Liver (tissue), 9 donors: ENCODE data around the gene APOA1. TPM values are rescaled to one million over a fixed set of nuclear protein-coding genes. Genes with fewer than 3 reads are reported as not detected.

Experiments
- DNase-seq: peaks from one replicate; pipeline ENCODE4 v3.0.0-alpha.2; 2017; ENCODE audit warnings: low spot score
- H3K27ac ChIP-seq, 2 donors: one replicate each; pipeline ENCODE4 v1.7.0; 2013; ENCODE audit warnings: inconsistent platforms in 2 of 2, low read length in 2 of 2, control low read depth in 1 of 2, low read depth in 1 of 2, mild to moderate bottlenecking in 1 of 2
- H3K27me3 ChIP-seq, 4 donors: one replicate each; pipeline versions ENCODE4 v1.6.1 to v1.7.0; 2013; ENCODE audit warnings: low read length in 3 of 4, inconsistent platforms in 1 of 4, mild to moderate bottlenecking in 1 of 4, moderate library complexity in 1 of 4; ENCODE audit not compliant: control insufficient read depth in 4 of 4, insufficient read depth in 4 of 4
- H3K36me3 ChIP-seq, 4 donors: one replicate each; pipeline versions ENCODE4 v1.6.1 to v1.7.0; 2013; ENCODE audit warnings: low read length in 3 of 4, mild to moderate bottlenecking in 3 of 4, low read depth in 1 of 4, moderate library complexity in 1 of 4; ENCODE audit not compliant: control insufficient read depth in 4 of 4, insufficient read depth in 3 of 4
- H3K4me1 ChIP-seq, 4 donors: one replicate each; pipeline versions ENCODE4 v1.6.1 to v1.7.0; 2013; ENCODE audit warnings: low read length in 3 of 4, mild to moderate bottlenecking in 3 of 4, moderate library complexity in 1 of 4; ENCODE audit not compliant: control insufficient read depth in 4 of 4, insufficient read depth in 4 of 4
- H3K4me3 ChIP-seq, 3 donors: one replicate each; pipeline versions ENCODE4 v1.6.1 to v1.7.0; 2013; ENCODE audit warnings: low read length in 3 of 3, control low read depth in 1 of 3, low read depth in 1 of 3, mild to moderate bottlenecking in 1 of 3
- H3K9ac ChIP-seq, 2 donors: one replicate each; pipeline ENCODE4 v1.7.0; 2013; ENCODE audit warnings: low read length in 2 of 2, mild to moderate bottlenecking in 2 of 2, moderate library complexity in 2 of 2, control low read depth in 1 of 2, low read depth in 1 of 2
- H3K9me3 ChIP-seq, 4 donors: one replicate each; pipeline versions ENCODE4 v1.6.1 to v1.7.0; 2013; ENCODE audit warnings: low read length in 3 of 4; ENCODE audit not compliant: control insufficient read depth in 4 of 4
- ATF3 ChIP-seq: IDR thresholded peaks from 2 replicates; pipeline ENCODE4 v1.6.1; 2016; ENCODE audit warnings: antibody characterized with exemption
- CTCF ChIP-seq: fragments of 150-350 bp; IDR thresholded peaks from 2 replicates; pipeline ENCODE4 v1.5.1; 2017; ENCODE audit warnings: improper control_type of control experiment, low read depth, low read length; ENCODE audit not compliant: missing input control
- EGR1 ChIP-seq, 2 donors: IDR thresholded peaks; 2 replicates each; pipeline ENCODE4 v1.6.1; 2016 to 2018; ENCODE audit warnings: antibody characterized with exemption in 2 of 2, low read depth in 2 of 2
- FOXA1 ChIP-seq: IDR thresholded peaks from 2 replicates; pipeline ENCODE4 v1.6.1; 2016; ENCODE audit warnings: antibody characterized with exemption
- FOXA2 ChIP-seq: IDR thresholded peaks from 2 replicates; pipeline ENCODE4 v1.6.1; 2016; ENCODE audit warnings: antibody characterized with exemption
- GABPA ChIP-seq, 2 donors: IDR thresholded peaks in 1 of 2; conservative IDR thresholded peaks in 1 of 2; 2 replicates each; pipeline ENCODE4 v1.6.1; 2016; ENCODE audit warnings: antibody characterized with exemption in 2 of 2, mild to moderate bottlenecking in 1 of 2, moderate library complexity in 1 of 2
- HNF4G ChIP-seq: IDR thresholded peaks from 2 replicates; pipeline ENCODE4 v1.6.1; 2016; ENCODE audit warnings: antibody characterized with exemption
- JUND ChIP-seq, 2 donors: IDR thresholded peaks; 2 replicates each; pipeline ENCODE4 v1.6.1; 2016; ENCODE audit warnings: antibody characterized with exemption in 2 of 2
- MAX ChIP-seq: IDR thresholded peaks from 2 replicates; pipeline ENCODE4 v1.6.1; 2016; ENCODE audit warnings: antibody characterized with exemption
- NR2F2 ChIP-seq: IDR thresholded peaks from 2 replicates; pipeline ENCODE4 v1.6.1; 2016; ENCODE audit warnings: antibody characterized with exemption
- RAD21 ChIP-seq, 2 donors: IDR thresholded peaks; 2 replicates each; pipeline ENCODE4 v1.6.1; 2016; ENCODE audit warnings: antibody characterized with exemption in 2 of 2, mild to moderate bottlenecking in 2 of 2
- REST ChIP-seq: IDR thresholded peaks from 2 replicates; pipeline ENCODE4 v1.6.1; 2016; ENCODE audit warnings: antibody characterized with exemption, mild to moderate bottlenecking
- RXRA ChIP-seq, 2 donors: IDR thresholded peaks; 2 replicates each; pipeline ENCODE4 v1.6.1; 2017 to 2018; ENCODE audit warnings: antibody characterized with exemption in 2 of 2, mild to moderate bottlenecking in 1 of 2
- SP1 ChIP-seq: IDR thresholded peaks from 2 replicates; pipeline ENCODE4 v1.6.1; 2018; ENCODE audit warnings: antibody characterized with exemption, mild to moderate bottlenecking
- TAF1 ChIP-seq: conservative IDR thresholded peaks from 2 replicates; pipeline ENCODE4 v1.6.1; 2016; ENCODE audit warnings: antibody characterized with exemption, mild to moderate bottlenecking
- YY1 ChIP-seq: IDR thresholded peaks from 2 replicates; pipeline ENCODE4 v1.6.1; 2016; ENCODE audit warnings: antibody characterized with exemption, mild to moderate bottlenecking
- WGBS: extraction: QIAGEN DNeasy Blood & Tissue Kit; methylation state at CpG from one replicate; pipeline ENCODE4 v1.1.7; 2013; 5-methylcytosine and 5-hydroxymethylcytosine counted together
- polyA plus RNA-seq, 2 donors: library from polyadenylated mRNA; stranded (reverse) in 1 of 2; unstranded in 1 of 2; fragments of 200-250 nt in 1 of 2; fragments of >200 nt in 1 of 2; fragmentation: Nextera tagmentation in 1 of 2; extraction: Ambion mirVana in 1 of 2; gene quantifications; one replicate each; pipeline versions ENCODE4 v1.2.1 to v1.2.3, GENCODE V29; 2013 to 2015
- total RNA-seq, 2 donors: library from RNA; depleted of rRNA; stranded (reverse); fragments of >200 nt; gene quantifications; one replicate each; pipeline ENCODE4 v1.2.3, GENCODE V29; 2014
- TF ChIP-seq, protein P1 (sequence below): IDR thresholded peaks from 2 replicates; pipeline ENCODE4 v1.6.1; 2016; ENCODE audit warnings: antibody characterized with exemption
- donor health status: healthy.
- donor health status: healthy.
- donor health status: healthy.
- donor health status: healthy.
- donor health status: healthy.

The APOA1 gene
- total and polyA plus RNA-seq, 4 donors: 4,271 to 17,093 (median 8,590) TPM

GRCh38 chr11:116831790-116832349 lies 5.6 kb downstream of the APOA1 start:
- WGBS: 39% methylated on average over 7 of the region's 7 CpGs
- H3K36me3 ChIP-seq: no peaks in the 10 kb centered on the region
- H3K9ac ChIP-seq: peak overlapping the region; percentile 50 to 98
- peak in 1 of 2 donors; percentile 14 for TF ChIP-seq JUND (IDR thresholded peaks at IDR 0.05)
- TF ChIP-seq REST: no peak
- peak in 1 of 2 donors; percentile 16 for TF ChIP-seq EGR1 (IDR thresholded peaks at IDR 0.05; ENCODE audit: low read depth in 2 of 2)
- TF ChIP-seq NR2F2: no peak
- H3K27ac ChIP-seq: peak overlapping the region; percentile 86 to 94
- no peak for DNase-seq
- H3K4me3 ChIP-seq: peak overlapping the region; percentile 27 to 47 (median 35)
- H3K9me3 ChIP-seq: no peaks in the 10 kb centered on the region
- no peaks in the 10 kb centered on the region for H3K27me3 ChIP-seq
- H3K4me1 ChIP-seq: peaks cover 15 to 81% (median 41%) of the 10 kb centered on the region in 4 donors

DNA sequence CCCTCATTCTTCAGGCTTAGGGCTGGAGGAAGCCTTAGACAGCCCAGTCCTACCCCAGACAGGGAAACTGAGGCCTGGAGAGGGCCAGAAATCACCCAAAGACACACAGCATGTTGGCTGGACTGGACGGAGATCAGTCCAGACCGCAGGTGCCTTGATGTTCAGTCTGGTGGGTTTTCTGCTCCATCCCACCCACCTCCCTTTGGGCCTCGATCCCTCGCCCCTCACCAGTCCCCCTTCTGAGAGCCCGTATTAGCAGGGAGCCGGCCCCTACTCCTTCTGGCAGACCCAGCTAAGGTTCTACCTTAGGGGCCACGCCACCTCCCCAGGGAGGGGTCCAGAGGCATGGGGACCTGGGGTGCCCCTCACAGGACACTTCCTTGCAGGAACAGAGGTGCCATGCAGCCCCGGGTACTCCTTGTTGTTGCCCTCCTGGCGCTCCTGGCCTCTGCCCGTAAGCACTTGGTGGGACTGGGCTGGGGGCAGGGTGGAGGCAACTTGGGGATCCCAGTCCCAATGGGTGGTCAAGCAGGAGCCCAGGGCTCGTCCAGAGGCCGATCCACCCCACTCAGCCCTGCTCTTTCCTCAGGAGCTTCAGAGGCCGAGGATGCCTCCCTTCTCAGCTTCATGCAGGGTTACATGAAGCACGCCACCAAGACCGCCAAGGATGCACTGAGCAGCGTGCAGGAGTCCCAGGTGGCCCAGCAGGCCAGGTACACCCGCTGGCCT lies 7.1 kb downstream of the APOA1 start:
- Histone ChIP-seq H3K4me3 (peak overlapping the region; percentile 45 to 79 (median 72)), H3K9ac (peak overlapping the region; percentile 52 to 98), H3K36me3 (no peaks in the 10 kb centered on the region), H3K27me3 (no peaks in the 10 kb centered on the region), H3K27ac (peak overlapping the region; percentile 86 to 91), H3K4me1 (peaks cover 19 to 83% (median 46%) of the 10 kb centered on the region in 4 donors), H3K9me3 (no peaks in the 10 kb centered on the region)
- no peak for DNase-seq
- no peak for TF ChIP-seq YY1
- TF ChIP-seq ATF3: no peak
- no peak for TF ChIP-seq FOXA1
- TF ChIP-seq SP1: no peak
- no peak for TF ChIP-seq CTCF
- no peak for TF ChIP-seq JUND (IDR thresholded peaks at IDR 0.05)
- no peak for TF ChIP-seq NR2F2
- TF ChIP-seq, protein P1, sequence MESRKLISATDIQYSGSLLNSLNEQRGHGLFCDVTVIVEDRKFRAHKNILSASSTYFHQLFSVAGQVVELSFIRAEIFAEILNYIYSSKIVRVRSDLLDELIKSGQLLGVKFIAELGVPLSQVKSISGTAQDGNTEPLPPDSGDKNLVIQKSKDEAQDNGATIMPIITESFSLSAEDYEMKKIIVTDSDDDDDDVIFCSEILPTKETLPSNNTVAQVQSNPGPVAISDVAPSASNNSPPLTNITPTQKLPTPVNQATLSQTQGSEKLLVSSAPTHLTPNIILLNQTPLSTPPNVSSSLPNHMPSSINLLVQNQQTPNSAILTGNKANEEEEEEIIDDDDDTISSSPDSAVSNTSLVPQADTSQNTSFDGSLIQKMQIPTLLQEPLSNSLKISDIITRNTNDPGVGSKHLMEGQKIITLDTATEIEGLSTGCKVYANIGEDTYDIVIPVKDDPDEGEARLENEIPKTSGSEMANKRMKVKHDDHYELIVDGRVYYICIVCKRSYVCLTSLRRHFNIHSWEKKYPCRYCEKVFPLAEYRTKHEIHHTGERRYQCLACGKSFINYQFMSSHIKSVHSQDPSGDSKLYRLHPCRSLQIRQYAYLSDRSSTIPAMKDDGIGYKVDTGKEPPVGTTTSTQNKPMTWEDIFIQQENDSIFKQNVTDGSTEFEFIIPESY: no peak
- TF ChIP-seq TAF1: no peak
- TF ChIP-seq RAD21 (IDR thresholded peaks at IDR 0.05): no peak
- no peak for TF ChIP-seq REST
- no peak for TF ChIP-seq FOXA2
- no peak for TF ChIP-seq GABPA (IDR thresholded peaks at IDR 0.05 in 1 of 2, conservative IDR thresholded peaks at IDR 0.05 in 1 of 2)
- TF ChIP-seq RXRA (IDR thresholded peaks at IDR 0.05): no peak
- TF ChIP-seq EGR1 (IDR thresholded peaks at IDR 0.05; ENCODE audit: low read depth in 2 of 2): no peak
- no peak for TF ChIP-seq HNF4G
- TF ChIP-seq MAX: no peak
- 41% methylated on average over 17 of the region's 17 CpGs for WGBS
